HepG2 (cell line): ENCODE measurements around the gene TMEM250. TPM values are rescaled to one million over a fixed set of nuclear protein-coding genes. Genes with fewer than 3 reads are reported as not detected.

Experiments
- ATAC-seq: fragments of 200-7000 bp; cut with Tn5 transposase; 3 replicates; pipeline ENCODE4 v1.9.1; 2020; ENCODE audit warnings: mild to moderate bottlenecking, moderate library complexity
- BruUV-seq: library from RNA; stranded (reverse); fragments of 400-500 nt; replicated peaks from 2 replicates; lab custom pipeline; 2021; lab: Mats Ljungman, UMichigan
- CTCF ChIA-PET: fragments of 300-600 bp; formaldehyde crosslinking; extraction: SDS; loops from one replicate; lab custom pipeline; 2021; ENCODE audit warnings: low total read pairs, inconsistent platforms, low intra/inter-chr PET ratio; lab: Yijun Ruan, JAX
- POLR2A ChIA-PET: fragments of 350-600 bp; sonication (Branson Sonifier 250); formaldehyde crosslinking; loops from one replicate; lab custom pipeline; 2020; ENCODE audit warnings: antibody characterized with exemption, inconsistent platforms; lab: Yijun Ruan, JAX
- DNase-seq: peaks from one replicate; pipeline ENCODE4 v3.0.0-alpha.2; 2015; ENCODE audit warnings: low spot score
- FAIRE-seq: peaks from 3 replicates; lab custom pipeline; 2011; peaks lifted over from hg19 to GRCh38; lab: Jason Lieb, UNC
- H2AFZ ChIP-seq: one replicate; pipeline ENCODE4 v1.6.1; 2011; ENCODE audit warnings: low read length, inconsistent platforms
- H3K27ac ChIP-seq: fragments of 300-600 bp; 3 replicates; pipeline ENCODE4 v1.8.0; 2011; ENCODE audit warnings: mixed run types, mild to moderate bottlenecking, mixed read lengths, low read length, inconsistent platforms; ENCODE audit not compliant: insufficient read depth; ENCODE audit errors: extremely low read length
- H3K27me3 ChIP-seq, 2 experiments: fragments of 200-600 bp in 1 of 2; 2 replicates in 1 of 2; 3 replicates in 1 of 2; pipeline versions ENCODE4 v1.6.0 to v1.8.0; 2011; ENCODE audit warnings: low read length in 2 of 2, mild to moderate bottlenecking in 2 of 2, moderate library complexity in 2 of 2, inconsistent platforms in 1 of 2; ENCODE audit not compliant: insufficient read depth in 2 of 2, control insufficient read depth in 1 of 2
- H3K36me3 ChIP-seq, 2 experiments: fragments of 200-600 bp in 1 of 2; replicated peaks in 1 of 2; 2 replicates in 1 of 2; 3 replicates in 1 of 2; pipeline versions ENCODE4 v1.5.1 to v1.8.0; 2011; ENCODE audit warnings: low read length in 2 of 2, inconsistent platforms in 1 of 2; ENCODE audit not compliant: insufficient read depth in 2 of 2, control insufficient read depth in 1 of 2
- H3K4me1 ChIP-seq: 2 replicates; pipeline ENCODE4 v1.5.1; 2012; ENCODE audit warnings: low read length, inconsistent platforms; ENCODE audit not compliant: insufficient read depth
- H3K4me2 ChIP-seq: 2 replicates; pipeline ENCODE4 v1.6.0; 2011; ENCODE audit warnings: low read depth, low read length, inconsistent platforms
- H3K4me3 ChIP-seq, 3 experiments: fragments of 200-600 bp in 1 of 3; sonication (generic), shearing (Covaris generic) in 1 of 3; replicated peaks in 1 of 3; 2 replicates each; pipeline ENCODE4 v1.5.1; 2011 to 2016; ENCODE audit warnings: low read length in 3 of 3, inconsistent platforms in 2 of 3, low read depth in 2 of 3, mild to moderate bottlenecking in 2 of 3, control low read depth in 1 of 3, mixed read lengths in 1 of 3; ENCODE audit not compliant: insufficient read depth in 1 of 3
- H3K79me2 ChIP-seq: one replicate; pipeline ENCODE4 v1.6.1; 2011; ENCODE audit warnings: low read length, inconsistent platforms; ENCODE audit not compliant: insufficient read depth
- H3K9ac ChIP-seq: 2 replicates; pipeline ENCODE4 v1.6.0; 2011; ENCODE audit warnings: mild to moderate bottlenecking, low read depth, low read length, inconsistent platforms; ENCODE audit not compliant: insufficient read depth
- H3K9me3 ChIP-seq: 2 replicates; pipeline ENCODE4 v1.5.1; 2012; ENCODE audit warnings: mild to moderate bottlenecking, low read length
- H4K20me1 ChIP-seq: 2 replicates; pipeline ENCODE4 v1.6.0; 2011; ENCODE audit warnings: inconsistent platforms, mild to moderate bottlenecking, low read length, moderate library complexity; ENCODE audit not compliant: insufficient read depth
- GRHL1 ChIP-seq: sonication (generic); formaldehyde crosslinking; conservative IDR thresholded peaks from 2 replicates; pipeline ENCODE4 v1.8.0; 2022; ENCODE audit warnings: missing genetic modification reagents
- HNF4A ChIP-seq: sonication (generic); formaldehyde crosslinking; IDR thresholded peaks from 2 replicates; pipeline ENCODE4 v1.4.0; 2020; ENCODE audit warnings: missing genetic modification reagents
- HNRNPL ChIP-seq: fragments of 200-400 bp; formaldehyde crosslinking; IDR thresholded peaks from 2 replicates; pipeline ENCODE4 v1.6.1; 2017; ENCODE audit warnings: mild to moderate bottlenecking, low read depth, low read length
- RBFOX2 ChIP-seq: fragments of 200-400 bp; formaldehyde crosslinking; IDR thresholded peaks from 2 replicates; pipeline ENCODE4 v1.6.1; 2017; ENCODE audit warnings: low read depth, mild to moderate bottlenecking, low read length
- XRCC5 ChIP-seq: fragments of 200-400 bp; formaldehyde crosslinking; optimal IDR thresholded peaks from 2 replicates; pipeline ENCODE3; 2017; ENCODE audit warnings: mild to moderate bottlenecking, low read length
- WGBS: methylation state at CpG from one replicate; pipeline ENCODE4 v1.1.6; 2017; ENCODE audit warnings: low lambda C conversion rate; 5-methylcytosine and 5-hydroxymethylcytosine counted together
- in situ Hi-C: cut with HindIII; loops from 2 replicates; pipeline ENCODE4 v1.10.0; 2017; ENCODE audit warnings: low pct_unique_long_range_greater_than_20kb; ENCODE audit not compliant: extremely low pct_ligation_motif_present
- intact Hi-C: fragments of 100-400 bp; cut with micrococcal nuclease; formaldehyde crosslinking; loops from one replicate; pipeline ENCODE4 v1.10.0; 2022; ENCODE audit not compliant: unreplicated experiment
- polyA plus RNA-seq, 8 experiments: library from polyadenylated mRNA; depleted of rRNA in 3 of 8; stranded (reverse) in 7 of 8; unstranded in 1 of 8; fragments of >200 nt; fragmentation: Illumina TruSeq in 4 of 8; extraction: Trizol in 4 of 8; gene quantifications; 2 replicates each; pipeline versions ENCODE4 v1.2.1 to v1.2.3, GENCODE V29; 2011 to 2016; ENCODE audit warnings: low read depth in 4 of 8, missing spikeins in 1 of 8, mixed read lengths in 1 of 8; ENCODE audit not compliant: insufficient read depth in 1 of 8
- total RNA-seq, 5 experiments: library from RNA; depleted of rRNA; stranded (reverse); fragments of >200 nt; fragmentation: Illumina TruSeq; extraction: Trizol; gene quantifications; 2 replicates each; pipeline ENCODE4 v1.2.3, GENCODE V29; 2016; ENCODE audit warnings: low read depth in 1 of 5

The TMEM250 gene
- total and polyA plus RNA-seq, 2 of the 13 experiments (the other 11 are each of a cell fraction or from before 2014, with no cell fraction given), result 5.5 to 13.9 TPM

GRCh38 chr9:136086213-136086881 is 32.3 kb downstream of the TMEM250 start:
- ChIA-PET POLR2A (no interaction called here), CTCF (no interaction called here)
- Histone ChIP-seq H3K4me1 (peaks cover 13% of the 10 kb centered on the region), H2AFZ (no peak overlapping the region), H4K20me1 (peaks cover 22% of the 10 kb centered on the region; the same call in 1 of the 2 replicates), H3K9me3 (no peaks in the 10 kb centered on the region), H3K27me3 (no peaks in the 10 kb centered on the region), H3K9ac (no peak overlapping the region), H3K27ac (no peak overlapping the region), H3K4me3 (no peak overlapping the region), H3K79me2 (peaks cover 82% of the 10 kb centered on the region), H3K36me3 (0 out of 5 replicates have a peak, but pooled peaks cover 3 to 8% of the 10 kb centered on the region in 2 experiments), H3K4me2 (no peak overlapping the region)
- no peak for DNase-seq
- TF ChIP-seq GRHL1 (CRISPR knock-in tag), result no peak
- no peak for TF ChIP-seq XRCC5
- TF ChIP-seq HNF4A (CRISPR knock-in tag), result no peak
- FAIRE-seq, result no peak
- no peak for ATAC-seq
- BruUV-seq, result no TSS peak
- intact Hi-C loops, result no loop called here
- WGBS, result 94% methylated on average over 18 of the region's 24 CpGs
- in situ Hi-C loops, result no loop called here

- Histone ChIP-seq H3K4me1 (peaks cover 8% of the 10 kb centered on the region; the same call in 1 of the 2 replicates), H3K27ac (no peak overlapping the region), H3K9ac (no peak overlapping the region), H3K4me3 (no peak overlapping the region), H3K4me2 (no peak overlapping the region), H3K27me3 (no peaks in the 10 kb centered on the region), H3K9me3 (no peaks in the 10 kb centered on the region), H3K79me2 (peaks cover 82% of the 10 kb centered on the region), H3K36me3 (0 out of 5 replicates have a peak, but pooled peaks cover 3 to 8% of the 10 kb centered on the region in 2 experiments), H2AFZ (no peak overlapping the region), H4K20me1 (peaks cover 17% of the 10 kb centered on the region; the same call in 1 of the 2 replicates)
- BruUV-seq, result no TSS peak
- WGBS, result 97% methylated on average over 5 of the region's 16 CpGs
- intact Hi-C loops, result no loop called here
- TF ChIP-seq HNRNPL (0 out of 2 replicates have a peak, but pooled peaks have one; percentile 43), RBFOX2 (no peak)
- ATAC-seq (no peak), DNase-seq (no peak), FAIRE-seq (no peak)
- POLR2A ChIA-PET, result no interaction called here
- in situ Hi-C loops, result no loop called here
- CTCF ChIA-PET, result no interaction called here
These were observed 32.9 kb downstream of the TMEM250 start for GRCh38 chr9:136085815-136086212.
